ENCODE results near the gene SSX4B.

DNA sequence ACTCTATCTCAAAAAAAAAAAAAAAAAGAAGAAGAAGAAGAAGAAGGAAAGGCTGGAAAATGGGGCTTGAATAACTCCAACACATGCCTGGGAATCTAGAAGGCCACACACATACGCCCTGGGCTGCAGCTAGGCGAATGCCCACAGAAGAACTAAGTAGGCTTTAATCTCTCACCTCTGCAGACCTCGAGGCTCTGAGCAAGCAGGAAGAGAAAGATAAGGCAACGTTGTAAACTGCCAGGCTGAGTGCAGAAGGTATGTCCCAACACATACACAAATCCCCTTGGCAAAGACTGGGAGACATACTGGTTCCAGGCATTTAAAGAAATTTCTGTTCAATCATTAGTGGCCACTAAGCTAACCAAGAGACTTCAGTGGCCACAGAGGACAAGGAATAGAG, 39.9 kb upstream of the SSX4B start:
- no peak for TF ChIP-seq EZH2 (IDR thresholded peaks at IDR 0.05; ENCODE audit: low read length, unreplicated experiment)
- TF ChIP-seq, protein P1, sequence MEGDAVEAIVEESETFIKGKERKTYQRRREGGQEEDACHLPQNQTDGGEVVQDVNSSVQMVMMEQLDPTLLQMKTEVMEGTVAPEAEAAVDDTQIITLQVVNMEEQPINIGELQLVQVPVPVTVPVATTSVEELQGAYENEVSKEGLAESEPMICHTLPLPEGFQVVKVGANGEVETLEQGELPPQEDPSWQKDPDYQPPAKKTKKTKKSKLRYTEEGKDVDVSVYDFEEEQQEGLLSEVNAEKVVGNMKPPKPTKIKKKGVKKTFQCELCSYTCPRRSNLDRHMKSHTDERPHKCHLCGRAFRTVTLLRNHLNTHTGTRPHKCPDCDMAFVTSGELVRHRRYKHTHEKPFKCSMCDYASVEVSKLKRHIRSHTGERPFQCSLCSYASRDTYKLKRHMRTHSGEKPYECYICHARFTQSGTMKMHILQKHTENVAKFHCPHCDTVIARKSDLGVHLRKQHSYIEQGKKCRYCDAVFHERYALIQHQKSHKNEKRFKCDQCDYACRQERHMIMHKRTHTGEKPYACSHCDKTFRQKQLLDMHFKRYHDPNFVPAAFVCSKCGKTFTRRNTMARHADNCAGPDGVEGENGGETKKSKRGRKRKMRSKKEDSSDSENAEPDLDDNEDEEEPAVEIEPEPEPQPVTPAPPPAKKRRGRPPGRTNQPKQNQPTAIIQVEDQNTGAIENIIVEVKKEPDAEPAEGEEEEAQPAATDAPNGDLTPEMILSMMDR (conservative IDR thresholded peaks at IDR 0.05; ENCODE audit: low read depth, low read length) = no peak
